ENCODE measurements around the gene CLSTN3. TPM values are rescaled to one million over a fixed set of nuclear protein-coding genes. Genes with fewer than 3 reads are reported as not detected.

CLSTN3 gene
- total and polyA plus RNA-seq, 2 experiments from 2014 or later, result 5.0 to 46.9 TPM

- H3K36me3 Mint-ChIP-seq (ENCODE audit: low read depth), result peaks cover 15% of the 10 kb centered on the region
- H3K9me3 Mint-ChIP-seq, result no peaks in the 10 kb centered on the region; the same call in 2 of the 3 replicates
- no peak overlapping the region for H3K27ac Mint-ChIP-seq
- DNase-seq (ENCODE audit: low spot score) (no peak), ATAC-seq (no peak)
- Histone ChIP-seq H3F3A (replicated peaks; ENCODE audit: low read depth) (no peaks in the 10 kb centered on the region), H3K36me3 (ENCODE audit: insufficient read depth) (no peaks in the 10 kb centered on the region; the same call in 1 of the 2 replicates), H3K79me2 (replicated peaks; ENCODE audit: insufficient read depth) (no peaks in the 10 kb centered on the region), H4K20me1 (replicated peaks; ENCODE audit: insufficient read depth) (no peaks in the 10 kb centered on the region; the same call in 1 of the 2 replicates), H2AFZ (no peak overlapping the region), H3K27ac (ENCODE audit: low read depth) (no peak overlapping the region), H3K27me3 (ENCODE audit: insufficient read depth) (no peaks in the 10 kb centered on the region), H3K9me2 (ENCODE audit: insufficient read depth) (no peaks in the 10 kb centered on the region), H3K4me3 (no peak overlapping the region), H3K4me2 (no peak overlapping the region), H3K4me1 (ENCODE audit: insufficient read depth) (no peaks in the 10 kb centered on the region)
- no peaks in the 10 kb centered on the region for H3K4me1 Mint-ChIP-seq
- peaks cover 4% of the 10 kb centered on the region for H3K27me3 Mint-ChIP-seq (ENCODE audit: insufficient read depth, low read depth, poor library complexity)
- no peak for TF ChIP-seq JUNB (IDR thresholded peaks at IDR 0.05; ENCODE audit: unreplicated experiment)
- TF ChIP-seq CREB1 (CRISPR knock-in tag; IDR thresholded peaks at IDR 0.05; ENCODE audit: low read depth), result no peak
- no peak for TF ChIP-seq ZNF114 (CRISPR knock-in tag; IDR thresholded peaks at IDR 0.05)
- TF ChIP-seq ZNF462 (CRISPR knock-in tag; IDR thresholded peaks at IDR 0.05), result no peak
- no peak for TF ChIP-seq EZH2 (IDR thresholded peaks at IDR 0.05; ENCODE audit: low read depth, unreplicated experiment)
- TF ChIP-seq ETS1 (IDR thresholded peaks at IDR 0.05), result no peak
- no peak for TF ChIP-seq NANOG (IDR thresholded peaks at IDR 0.05; ENCODE audit: borderline replicate concordance)
- TF ChIP-seq REST (IDR thresholded peaks at IDR 0.05; ENCODE audit: unreplicated experiment), result no peak
- no peak overlapping the region for H3K4me3 Mint-ChIP-seq
Measured at GRCh38 chr12:7146906-7147305, 16.7 kb downstream of the CLSTN3 start.
